ENCODE measurements around the gene TMC5.

TMC5 gene

GRCh38 chr16:19513377-19514053 is 95.8 kb downstream of the TMC5 start:
- H3K4me3 ChIP-seq (replicated peaks in 1 of 2; ENCODE audit: low read depth in 2 of 2, low read length in 2 of 2), result no peak overlapping the region
- TF ChIP-seq, protein P1, sequence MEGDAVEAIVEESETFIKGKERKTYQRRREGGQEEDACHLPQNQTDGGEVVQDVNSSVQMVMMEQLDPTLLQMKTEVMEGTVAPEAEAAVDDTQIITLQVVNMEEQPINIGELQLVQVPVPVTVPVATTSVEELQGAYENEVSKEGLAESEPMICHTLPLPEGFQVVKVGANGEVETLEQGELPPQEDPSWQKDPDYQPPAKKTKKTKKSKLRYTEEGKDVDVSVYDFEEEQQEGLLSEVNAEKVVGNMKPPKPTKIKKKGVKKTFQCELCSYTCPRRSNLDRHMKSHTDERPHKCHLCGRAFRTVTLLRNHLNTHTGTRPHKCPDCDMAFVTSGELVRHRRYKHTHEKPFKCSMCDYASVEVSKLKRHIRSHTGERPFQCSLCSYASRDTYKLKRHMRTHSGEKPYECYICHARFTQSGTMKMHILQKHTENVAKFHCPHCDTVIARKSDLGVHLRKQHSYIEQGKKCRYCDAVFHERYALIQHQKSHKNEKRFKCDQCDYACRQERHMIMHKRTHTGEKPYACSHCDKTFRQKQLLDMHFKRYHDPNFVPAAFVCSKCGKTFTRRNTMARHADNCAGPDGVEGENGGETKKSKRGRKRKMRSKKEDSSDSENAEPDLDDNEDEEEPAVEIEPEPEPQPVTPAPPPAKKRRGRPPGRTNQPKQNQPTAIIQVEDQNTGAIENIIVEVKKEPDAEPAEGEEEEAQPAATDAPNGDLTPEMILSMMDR (IDR thresholded peaks at IDR 0.05; ENCODE audit: low read depth, low read length), result no peak
- DNase-seq (ENCODE audit: low read depth in 2 of 2), result peak in 1 of 2 donors; percentile 10

DNA sequence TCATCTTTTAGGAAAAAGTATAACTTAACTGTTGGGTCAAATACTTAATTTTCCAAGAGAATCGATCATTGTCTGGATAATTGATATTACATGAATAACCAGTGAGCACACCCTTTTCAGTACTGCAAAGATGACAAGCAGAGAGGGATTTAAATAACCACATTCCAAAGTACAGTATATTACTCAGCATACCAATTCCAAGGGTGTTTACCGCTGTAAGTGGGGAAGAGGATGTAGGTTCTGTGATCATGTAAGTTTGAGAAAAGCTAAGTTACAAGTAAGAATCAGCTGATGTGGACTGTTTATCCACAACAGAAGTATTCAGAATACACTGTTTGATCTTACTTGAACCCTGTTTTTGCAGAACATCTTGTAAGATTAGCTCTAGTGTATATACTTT is 98.1 kb downstream of the TMC5 start:
- no peak for DNase-seq (ENCODE audit: low read depth in 2 of 2)

GRCh38 chr16:19517424-19518089 is 99.9 kb downstream of the TMC5 start:
- TF ChIP-seq, protein P1 (IDR thresholded peaks at IDR 0.05; ENCODE audit: low read depth, low read length), result no peak
- no peak overlapping the region for H3K4me3 ChIP-seq (replicated peaks in 1 of 2; ENCODE audit: low read depth in 2 of 2, low read length in 2 of 2)
- DNase-seq (ENCODE audit: low read depth in 2 of 2), result peak in 1 of 2 donors; percentile 72

More for the DNA sequence above, 98.1 kb downstream of the TMC5 start:
- TF ChIP-seq, protein P1 (IDR thresholded peaks at IDR 0.05; ENCODE audit: low read depth, low read length), result no peak
- no peak overlapping the region for H3K4me3 ChIP-seq (replicated peaks in 1 of 2; ENCODE audit: low read depth in 2 of 2, low read length in 2 of 2)

DNA sequence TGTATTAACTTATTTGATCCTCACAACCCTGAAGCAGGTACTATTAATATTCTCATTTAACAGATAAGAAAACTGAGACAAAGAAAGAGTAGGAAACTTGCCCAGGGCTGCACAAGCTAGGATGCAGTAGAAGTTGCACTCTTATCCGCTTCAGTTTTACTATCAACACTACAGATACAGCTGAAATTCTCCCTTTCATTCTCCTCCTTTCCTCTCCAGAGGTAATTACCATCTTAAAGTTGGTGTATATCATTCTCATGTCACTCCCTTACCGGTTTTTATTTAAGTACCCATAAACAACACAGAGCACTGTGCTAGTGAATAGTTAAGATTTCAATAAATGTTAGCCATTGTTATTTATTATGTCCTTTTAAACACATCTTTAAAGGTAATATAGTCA is 100.7 kb downstream of the TMC5 start:
- DNase-seq (ENCODE audit: low read depth in 2 of 2), result no peak
- TF ChIP-seq, protein P1 (IDR thresholded peaks at IDR 0.05; ENCODE audit: low read depth, low read length), result no peak
- no peak overlapping the region for H3K4me3 ChIP-seq (replicated peaks in 1 of 2; ENCODE audit: low read depth in 2 of 2, low read length in 2 of 2)

DNA sequence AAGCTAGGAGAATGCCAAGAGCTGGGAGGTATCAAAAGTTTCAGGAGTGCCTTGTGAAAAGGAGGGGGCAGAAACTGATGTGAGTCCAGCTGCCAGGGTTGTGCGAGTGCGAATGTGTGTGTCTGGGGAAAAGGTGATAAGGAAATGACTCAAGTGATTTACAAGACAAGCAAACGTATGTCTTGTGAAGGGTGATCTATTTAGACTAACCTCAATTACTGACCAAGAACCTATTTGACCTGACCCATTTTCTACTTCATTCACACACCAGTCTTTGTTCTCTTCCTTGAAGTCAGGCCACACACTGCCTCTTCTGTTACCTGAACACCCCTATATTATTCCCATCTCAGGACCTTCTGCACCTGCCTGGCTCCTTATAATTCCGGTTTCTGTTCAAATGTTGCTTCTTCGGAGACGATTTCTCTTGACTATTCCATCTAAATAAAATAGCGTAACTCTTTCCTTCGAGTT is 103.2 kb downstream of the TMC5 start:
- peak overlapping the region; percentile 81 to 91 for H3K4me3 ChIP-seq (replicated peaks in 1 of 2; ENCODE audit: low read depth in 2 of 2, low read length in 2 of 2)
- DNase-seq (ENCODE audit: low read depth in 2 of 2), result peak in 1 of 2 donors; percentile 26
- TF ChIP-seq, protein P1 (IDR thresholded peaks at IDR 0.05; ENCODE audit: low read depth, low read length), result no peak

DNA sequence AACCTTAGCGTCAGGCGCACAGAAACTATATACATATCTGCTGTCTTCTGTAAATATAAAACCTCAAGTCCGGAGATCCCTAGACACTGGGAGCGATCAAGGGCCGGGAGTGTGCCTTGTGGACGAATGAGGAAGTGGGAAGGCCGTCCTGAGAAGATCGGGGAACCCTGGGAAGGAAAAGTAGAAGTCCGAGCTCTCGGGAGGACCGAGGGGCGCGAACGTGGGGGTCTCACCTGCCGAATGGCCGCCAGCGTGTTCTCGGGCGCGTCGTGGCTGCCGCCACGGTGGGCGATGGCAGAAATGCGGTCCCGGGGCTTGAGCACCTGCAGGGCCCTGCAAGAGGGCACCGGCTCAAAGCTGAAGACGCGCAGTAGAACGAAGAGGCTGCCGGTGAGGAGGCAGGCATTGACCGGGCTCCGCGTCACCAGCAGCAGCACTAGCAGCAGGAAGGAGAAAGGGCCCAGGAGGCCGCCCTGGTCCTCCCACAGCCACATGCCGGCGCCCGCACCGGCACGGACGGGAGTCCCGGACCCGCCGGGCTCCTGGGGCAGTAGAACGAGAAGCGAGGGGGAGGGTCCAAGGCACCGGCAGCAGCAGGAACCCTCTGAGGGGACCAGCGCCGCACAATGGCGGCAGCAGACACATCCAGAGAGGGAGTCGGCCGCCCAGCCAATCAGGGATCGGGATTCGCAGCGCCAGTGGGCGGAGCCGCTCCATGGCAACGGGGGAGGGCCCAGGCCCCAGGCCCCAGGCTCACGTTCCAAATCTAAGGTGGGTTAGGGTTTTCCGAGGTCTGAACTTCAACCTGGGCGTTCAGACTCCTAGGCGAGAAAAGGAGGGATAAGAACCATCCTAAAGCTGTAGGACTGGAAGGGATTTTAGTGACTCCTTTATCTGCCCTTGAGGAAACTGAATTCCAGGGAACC is 104.1 kb downstream of the TMC5 start, which contains the start of gene GDE1:
TSS of gene GDE1 (minus strand) at position 628 of the 926 bp plus-strand sequence. CDS start at position 494, 134 bp downstream.
- DNase-seq (ENCODE audit: low read depth in 2 of 2), result peak; percentile 88 to 89
- TF ChIP-seq, protein P1 (IDR thresholded peaks at IDR 0.05; ENCODE audit: low read depth, low read length), result peak; percentile 36
- H3K4me3 ChIP-seq (replicated peaks in 1 of 2; ENCODE audit: low read depth in 2 of 2, low read length in 2 of 2), result peak within 1 kb of the TSS; percentile 81 to 91

Measured in cardiac fibroblast (primary cell).